Uterus (tissue), 4 donors: ENCODE results near the gene CBFA2T2. TPM values are rescaled to one million over a fixed set of nuclear protein-coding genes. Genes with fewer than 3 reads are reported as not detected.
"Not testable (repeated sequence)": the region's sequence is repeated elsewhere in the genome, so short reads cannot be mapped to it uniquely, and the experiment has no call there.

Experiments
- DNase-seq, 2 donors: peaks; one replicate each; pipeline ENCODE4 v3.0.0-alpha.2; 2019 to 2020
- H3K27ac ChIP-seq, 2 donors: fragments of 200-600 bp; sonication (generic); 1 replicate in 1 of 2; 2 replicates in 1 of 2; pipeline ENCODE4 v1.5.1; 2016 to 2018
- H3K27me3 ChIP-seq, 2 donors: fragments of 200-600 bp; sonication (generic); one replicate each; pipeline ENCODE4 v1.5.1; 2018 to 2019; ENCODE audit warnings: control low read depth in 1 of 2
- H3K36me3 ChIP-seq, 2 donors: fragments of 200-600 bp; sonication (generic); one replicate each; pipeline ENCODE4 v1.5.1; 2019; ENCODE audit warnings: control low read depth in 1 of 2
- H3K4me1 ChIP-seq, 2 donors: fragments of 200-600 bp; sonication (generic); one replicate each; pipeline ENCODE4 v1.5.1; 2018 to 2019; ENCODE audit warnings: control low read depth in 1 of 2
- H3K4me3 ChIP-seq, 2 donors: fragments of 200-600 bp; sonication (generic); 1 replicate in 1 of 2; 2 replicates in 1 of 2; pipeline ENCODE4 v1.5.1; 2018 to 2019; ENCODE audit warnings: mild to moderate bottlenecking in 1 of 2
- H3K9me3 ChIP-seq, 2 donors: fragments of 200-600 bp; sonication (generic); one replicate each; pipeline ENCODE4 v1.5.1; 2019; ENCODE audit warnings: control low read depth in 1 of 2
- POLR2A ChIP-seq, 2 donors: fragments of 450-650 bp; IDR thresholded peaks; one replicate each; pipeline ENCODE4 v1.6.1; 2016; ENCODE audit warnings: antibody characterized with exemption in 2 of 2, mild to moderate bottlenecking in 1 of 2, moderate library complexity in 1 of 2
- intact Hi-C: fragments of 100-400 bp; cut with DNase I; formaldehyde crosslinking; loops from one replicate; pipeline ENCODE4 v1.15.1; 2023; ENCODE audit warnings: low total_unique reads
- total RNA-seq, 4 donors: library from RNA; depleted of rRNA in 3 of 4; stranded (reverse); fragments of >200 nt in 3 of 4; gene quantifications; one replicate each; pipeline versions ENCODE4 v1.1.0 to v1.2.4, GENCODE V29; 2014 to 2023
- TF ChIP-seq, protein P1 (sequence below), 4 experiments: fragments of 200-600 bp in 2 of 4; fragments of 450-650 bp in 2 of 4; sonication (generic) in 2 of 4; IDR thresholded peaks; one replicate each; pipeline ENCODE4 v1.5.1; 2016 to 2019; ENCODE audit warnings: antibody characterized with exemption in 4 of 4, mild to moderate bottlenecking in 2 of 4, moderate library complexity in 1 of 4
- donor health status: DM: yes; HTN: yes; CAD: no.

CBFA2T2 gene
- total RNA-seq, 4 donors from 2014 or later = 13.6 to 32.4 (median 24.3) TPM

DNA sequence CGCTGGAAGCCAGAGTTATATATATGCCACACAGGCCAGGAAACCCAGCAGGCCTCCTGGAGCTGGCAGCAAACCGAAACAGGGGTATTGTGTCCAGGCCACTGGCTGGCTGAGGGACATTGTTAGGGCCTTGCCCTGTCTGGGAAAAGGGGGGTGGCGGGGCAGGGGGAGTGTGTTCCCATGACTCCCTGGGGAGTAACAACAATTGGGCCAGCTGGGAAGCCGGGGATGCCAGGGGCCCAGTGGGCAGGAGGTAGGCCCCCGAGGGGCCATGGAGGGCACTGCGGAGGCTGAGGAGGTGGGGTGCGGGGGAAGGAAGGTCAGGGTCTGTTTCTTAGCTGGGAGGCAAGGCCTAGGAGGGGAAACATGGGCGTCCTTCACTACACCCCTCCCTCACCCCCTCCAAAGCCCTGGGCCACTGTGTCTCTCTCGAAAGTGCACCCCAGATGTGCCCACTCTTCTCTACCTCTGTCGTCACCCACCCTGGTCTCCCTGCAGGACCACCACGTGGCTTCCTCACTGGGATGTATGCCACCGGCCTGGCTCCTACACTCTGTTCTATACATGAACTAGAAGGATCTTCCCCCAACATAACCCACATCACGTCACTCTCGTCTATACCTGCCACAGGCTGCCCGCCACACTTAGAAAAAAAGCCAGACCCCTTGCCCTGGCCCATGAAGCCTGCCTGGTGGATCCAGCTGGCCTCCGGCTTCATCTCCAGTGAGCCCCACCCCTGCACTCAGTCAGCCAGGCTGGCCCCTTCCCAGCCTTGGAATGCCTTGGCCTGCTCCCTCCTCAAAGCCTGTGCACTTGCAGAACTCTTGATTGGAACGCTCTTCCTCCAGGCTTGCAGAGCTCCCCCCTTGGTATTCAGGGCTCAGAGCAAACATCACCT, 204.1 kb downstream of the CBFA2T2 start:
- Histone ChIP-seq H3K4me1 (no peaks in the 10 kb centered on the region), H3K27me3 (no peaks in the 10 kb centered on the region), H3K36me3 (no peaks in the 10 kb centered on the region), H3K9me3 (no peaks in the 10 kb centered on the region), H3K4me3 (no peak overlapping the region), H3K27ac (peak overlapping the region; percentile 20 to 25)
- peak in 1 of 2 donors; percentile 73 for DNase-seq
- intact Hi-C loops = no loop called here
- TF ChIP-seq, protein P1, sequence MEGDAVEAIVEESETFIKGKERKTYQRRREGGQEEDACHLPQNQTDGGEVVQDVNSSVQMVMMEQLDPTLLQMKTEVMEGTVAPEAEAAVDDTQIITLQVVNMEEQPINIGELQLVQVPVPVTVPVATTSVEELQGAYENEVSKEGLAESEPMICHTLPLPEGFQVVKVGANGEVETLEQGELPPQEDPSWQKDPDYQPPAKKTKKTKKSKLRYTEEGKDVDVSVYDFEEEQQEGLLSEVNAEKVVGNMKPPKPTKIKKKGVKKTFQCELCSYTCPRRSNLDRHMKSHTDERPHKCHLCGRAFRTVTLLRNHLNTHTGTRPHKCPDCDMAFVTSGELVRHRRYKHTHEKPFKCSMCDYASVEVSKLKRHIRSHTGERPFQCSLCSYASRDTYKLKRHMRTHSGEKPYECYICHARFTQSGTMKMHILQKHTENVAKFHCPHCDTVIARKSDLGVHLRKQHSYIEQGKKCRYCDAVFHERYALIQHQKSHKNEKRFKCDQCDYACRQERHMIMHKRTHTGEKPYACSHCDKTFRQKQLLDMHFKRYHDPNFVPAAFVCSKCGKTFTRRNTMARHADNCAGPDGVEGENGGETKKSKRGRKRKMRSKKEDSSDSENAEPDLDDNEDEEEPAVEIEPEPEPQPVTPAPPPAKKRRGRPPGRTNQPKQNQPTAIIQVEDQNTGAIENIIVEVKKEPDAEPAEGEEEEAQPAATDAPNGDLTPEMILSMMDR (IDR thresholded peaks at IDR 0.05) = no peak
- no peak for TF ChIP-seq POLR2A (IDR thresholded peaks at IDR 0.05)

DNA sequence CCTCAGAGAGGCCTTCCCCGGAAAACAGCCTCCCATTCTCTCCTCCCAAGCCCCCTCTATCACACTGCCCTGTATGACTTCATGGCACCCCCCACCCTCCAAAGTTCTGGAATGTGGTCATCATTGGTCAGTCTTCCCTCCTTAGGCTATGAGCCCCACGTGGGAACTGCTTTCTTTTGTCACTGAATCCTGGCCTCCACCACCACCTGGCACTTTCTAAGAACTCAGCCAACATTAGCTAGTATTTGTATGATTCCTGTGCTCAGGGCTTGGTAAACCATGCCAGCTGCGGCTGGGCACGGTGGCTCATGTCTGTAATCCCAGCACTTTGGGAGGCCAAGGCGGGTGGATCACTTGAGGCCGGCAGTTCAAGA, 204.7 kb downstream of the CBFA2T2 start:
- no peaks in the 10 kb centered on the region for H3K9me3 ChIP-seq
- intact Hi-C loops = no loop called here
- no peaks in the 10 kb centered on the region for H3K36me3 ChIP-seq
- peak overlapping the region; percentile 20 to 25 for H3K27ac ChIP-seq
- H3K4me1 ChIP-seq = no peaks in the 10 kb centered on the region
- no peak overlapping the region for H3K4me3 ChIP-seq
- TF ChIP-seq, protein P1 (IDR thresholded peaks at IDR 0.05) = no peak
- TF ChIP-seq POLR2A (IDR thresholded peaks at IDR 0.05) = no peak
- H3K27me3 ChIP-seq = no peaks in the 10 kb centered on the region
- DNase-seq = no peak

DNA sequence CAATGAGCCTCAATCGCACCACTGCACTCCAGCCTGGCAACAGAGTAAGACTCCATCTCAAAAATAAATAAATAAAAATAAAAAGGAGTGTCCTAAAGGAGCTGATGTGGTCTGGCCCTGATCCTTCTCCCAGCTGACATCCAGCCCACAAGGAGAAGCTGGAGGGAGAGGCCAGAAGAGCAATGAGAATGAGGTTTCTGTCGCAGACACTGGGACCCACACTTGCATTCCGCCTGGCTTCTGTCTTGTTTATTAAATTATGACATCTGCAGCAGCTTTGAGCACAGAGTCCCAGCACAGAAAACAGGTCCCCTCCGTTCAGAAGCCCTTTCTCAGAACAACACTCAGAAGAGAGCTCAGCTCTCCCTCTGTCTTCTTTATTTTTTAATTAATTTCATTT, 206.6 kb downstream of the CBFA2T2 start:
- TF ChIP-seq POLR2A (IDR thresholded peaks at IDR 0.05) = no peak
- Histone ChIP-seq H3K27me3 (no peaks in the 10 kb centered on the region), H3K9me3 (no peaks in the 10 kb centered on the region), H3K4me1 (no peaks in the 10 kb centered on the region), H3K27ac (peak overlapping the region; percentile 63 to 93), H3K4me3 (no peak overlapping the region), H3K36me3 (no peaks in the 10 kb centered on the region)
- intact Hi-C loops = no loop called here
- no peak for DNase-seq

DNA sequence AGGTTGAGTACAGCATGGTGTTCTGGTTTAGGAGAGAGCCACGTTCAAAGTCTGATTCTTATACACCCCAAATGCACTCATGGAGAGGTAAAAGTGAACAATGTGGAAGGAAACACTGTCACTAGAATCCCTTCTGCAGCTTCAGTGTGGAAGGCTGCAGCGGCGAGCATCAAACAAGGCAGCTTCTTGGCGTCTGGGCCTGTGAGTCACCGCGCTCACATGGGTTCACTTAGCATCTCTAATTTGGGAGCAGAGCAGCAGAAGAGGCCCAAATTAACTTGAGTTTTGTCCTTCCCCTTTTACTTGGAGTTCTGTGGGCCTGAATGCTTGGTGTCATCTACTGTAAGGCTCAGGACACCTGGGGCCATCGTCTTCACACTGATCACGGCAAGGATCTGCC, 207.2 kb downstream of the CBFA2T2 start:
- DNase-seq = peak; percentile 87 to 88
- Histone ChIP-seq H3K27me3 (no peaks in the 10 kb centered on the region), H3K27ac (peak overlapping the region; percentile 63 to 93), H3K4me3 (no peak overlapping the region), H3K36me3 (no peaks in the 10 kb centered on the region), H3K4me1 (no peaks in the 10 kb centered on the region), H3K9me3 (no peaks in the 10 kb centered on the region)
- TF ChIP-seq, protein P1 (IDR thresholded peaks at IDR 0.05) = no peak
- no peak for TF ChIP-seq POLR2A (IDR thresholded peaks at IDR 0.05)
- intact Hi-C loops = no loop called here

DNA sequence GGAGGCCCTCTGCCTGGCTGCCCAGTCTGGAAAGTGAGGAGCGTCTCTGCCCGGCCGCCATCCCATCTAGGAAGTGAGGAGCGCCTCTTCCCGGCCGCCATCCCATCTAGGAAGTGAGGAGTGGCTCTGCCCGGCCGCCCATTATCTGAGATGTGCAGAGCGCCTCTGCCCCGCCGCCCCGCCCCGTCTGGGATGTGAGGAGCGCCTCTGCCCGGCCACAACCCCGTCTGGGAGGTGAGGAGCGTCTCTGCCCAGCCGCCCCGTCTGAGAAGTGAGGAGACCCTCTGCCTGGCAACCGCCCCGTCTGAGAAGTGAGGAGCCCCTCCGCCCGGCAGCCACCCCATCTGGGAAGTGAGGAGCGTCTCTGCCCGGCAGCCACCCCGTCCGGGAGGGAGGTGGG, 209.1 kb downstream of the CBFA2T2 start:
- H3K4me3 ChIP-seq, DNase-seq, intact Hi-C loops, H3K9me3 ChIP-seq, H3K27ac ChIP-seq, H3K36me3 ChIP-seq, H3K27me3 ChIP-seq, H3K4me1 ChIP-seq: not testable (repeated sequence)

Other genes starting within 250 kb of the CBFA2T2 start
- under 1 TPM in 1 of 4 donors, not detected in 3; 0.21 TPM for gene BPIFB1, start 206.9 kb upstream of the CBFA2T2 start, total RNA-seq
- gene CDK5RAP1, start 88.6 kb upstream of the CBFA2T2 start, total RNA-seq = 10 to 100 TPM in 2 of 4 donors, 1 to 10 TPM in 2; 4.1 to 34.6 (median 17.2) TPM
- 10 to 100 TPM; 12.3 to 27.6 (median 20.6) TPM for gene SNTA1, start 46.3 kb upstream of the CBFA2T2 start, total RNA-seq
- not detected for gene C20orf144, start 172.2 kb downstream of the CBFA2T2 start, total RNA-seq
- 1 to 10 TPM in 3 of 4 donors, not detected in 1; 1.4 to 4.4 (median 1.9) TPM for gene ACTL10, start 176.8 kb downstream of the CBFA2T2 start, total RNA-seq
- 10 to 100 TPM in 3 of 4 donors, 1 to 10 TPM in 1; 5.6 to 44.3 (median 20.4) TPM for gene NECAB3, start 184.3 kb downstream of the CBFA2T2 start, total RNA-seq
- 1 to 10 TPM in 2 of 4 donors, under 1 TPM in 1, not detected in 1; 0.51 to 7.3 (median 1.5) TPM for gene E2F1, start 196.3 kb downstream of the CBFA2T2 start, total RNA-seq
- gene PXMP4, start 230.2 kb downstream of the CBFA2T2 start, total RNA-seq = 10 to 100 TPM in 2 of 4 donors, 1 to 10 TPM in 2; 1.8 to 13.8 (median 10.7) TPM
- gene ZNF341, start 241.9 kb downstream of the CBFA2T2 start, total RNA-seq = 1 to 10 TPM; 1.2 to 3.3 (median 2.7) TPM